ENCODE measurements around the gene CFAP46. TPM values are rescaled to one million over a fixed set of nuclear protein-coding genes. Genes with fewer than 3 reads are reported as not detected.

The CFAP46 gene
- polyA plus RNA-seq, 3 donors from 2014 or later: not detected

- Mint-ChIP-seq H3K4me3 (no peak overlapping the region), H3K4me1 (no peaks in the 10 kb centered on the region), H3K9me3 (no peaks in the 10 kb centered on the region), H3K27me3 (ENCODE audit: low read depth in 3 of 3) (peaks cover 0 to 3% (median 2%) of the 10 kb centered on the region in 3 donors), H3K27ac (no peak overlapping the region), H3K36me3 (no peaks in the 10 kb centered on the region)
- no peak for DNase-seq
Measured at GRCh38 chr10:132813001-132813401, 129.4 kb downstream of the CFAP46 start.

- no peaks in the 10 kb centered on the region for H3K36me3 Mint-ChIP-seq
- H3K4me3 Mint-ChIP-seq: no peak overlapping the region
- peaks cover 0 to 3% (median 2%) of the 10 kb centered on the region in 3 donors for H3K27me3 Mint-ChIP-seq (ENCODE audit: low read depth in 3 of 3)
- H3K9me3 Mint-ChIP-seq: no peaks in the 10 kb centered on the region
- H3K4me1 Mint-ChIP-seq: no peaks in the 10 kb centered on the region
- no peak for DNase-seq
- no peak overlapping the region for H3K27ac Mint-ChIP-seq
Measured at GRCh38 chr10:132812520-132812919, 129.8 kb downstream of the CFAP46 start.

DNA sequence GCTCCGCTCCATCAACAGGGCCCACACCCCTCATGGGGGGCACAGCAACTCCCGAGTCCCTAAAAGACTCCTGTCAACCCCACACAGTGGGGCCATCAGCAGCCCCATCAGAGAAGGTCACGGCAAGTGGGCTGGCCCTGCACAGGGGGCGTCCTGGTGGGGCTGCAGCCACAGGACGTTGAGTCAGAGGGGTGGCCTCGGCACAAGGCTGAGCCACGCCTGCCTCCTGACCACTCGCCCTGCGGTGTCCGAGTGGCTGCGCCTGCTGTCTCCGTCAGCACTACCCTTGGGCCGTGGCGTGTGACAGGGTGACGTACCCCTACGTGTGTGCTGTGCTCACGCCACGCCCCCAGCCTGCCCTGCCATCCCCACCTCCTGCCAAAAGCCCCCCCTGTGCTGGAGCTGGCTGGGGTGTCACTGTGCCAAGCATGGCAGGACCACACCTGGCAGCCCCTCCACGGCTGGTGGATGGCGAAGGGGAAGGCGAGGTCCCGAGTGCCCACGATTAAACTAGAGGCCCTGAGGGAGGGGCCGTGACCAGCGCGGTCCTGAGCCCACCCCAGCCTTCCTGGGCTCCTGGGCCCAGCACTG, 130.4 kb downstream of the CFAP46 start:
- Mint-ChIP-seq H3K9me3 (no peaks in the 10 kb centered on the region), H3K36me3 (no peaks in the 10 kb centered on the region), H3K27ac (no peak overlapping the region), H3K4me1 (no peaks in the 10 kb centered on the region), H3K27me3 (ENCODE audit: low read depth in 3 of 3) (peaks cover 0 to 3% (median 2%) of the 10 kb centered on the region in 3 donors), H3K4me3 (no peak overlapping the region)
- no peak for DNase-seq

GRCh38 chr10:132810807-132811700, 131.3 kb downstream of the CFAP46 start:
- DNase-seq: no peak
- Mint-ChIP-seq H3K9me3 (no peaks in the 10 kb centered on the region), H3K36me3 (no peaks in the 10 kb centered on the region), H3K27ac (no peak overlapping the region), H3K27me3 (ENCODE audit: low read depth in 3 of 3) (peaks cover 0 to 3% (median 2%) of the 10 kb centered on the region in 3 donors), H3K4me3 (no peak overlapping the region), H3K4me1 (no peaks in the 10 kb centered on the region)

GRCh38 chr10:132810141-132810806, 132.1 kb downstream of the CFAP46 start:
- Mint-ChIP-seq H3K27ac (no peak overlapping the region), H3K4me1 (no peaks in the 10 kb centered on the region), H3K9me3 (no peaks in the 10 kb centered on the region), H3K27me3 (ENCODE audit: low read depth in 3 of 3) (peaks cover 0 to 3% (median 2%) of the 10 kb centered on the region in 3 donors), H3K36me3 (no peaks in the 10 kb centered on the region), H3K4me3 (no peak overlapping the region)
- no peak for DNase-seq

GRCh38 chr10:132809232-132810140, 132.9 kb downstream of the CFAP46 start:
- no peaks in the 10 kb centered on the region for H3K36me3 Mint-ChIP-seq
- no peak overlapping the region for H3K4me3 Mint-ChIP-seq
- H3K9me3 Mint-ChIP-seq: no peaks in the 10 kb centered on the region
- H3K4me1 Mint-ChIP-seq: no peaks in the 10 kb centered on the region
- peaks cover 0 to 3% (median 2%) of the 10 kb centered on the region in 3 donors for H3K27me3 Mint-ChIP-seq (ENCODE audit: low read depth in 3 of 3)
- DNase-seq: no peak
- H3K27ac Mint-ChIP-seq: no peak overlapping the region

DNA sequence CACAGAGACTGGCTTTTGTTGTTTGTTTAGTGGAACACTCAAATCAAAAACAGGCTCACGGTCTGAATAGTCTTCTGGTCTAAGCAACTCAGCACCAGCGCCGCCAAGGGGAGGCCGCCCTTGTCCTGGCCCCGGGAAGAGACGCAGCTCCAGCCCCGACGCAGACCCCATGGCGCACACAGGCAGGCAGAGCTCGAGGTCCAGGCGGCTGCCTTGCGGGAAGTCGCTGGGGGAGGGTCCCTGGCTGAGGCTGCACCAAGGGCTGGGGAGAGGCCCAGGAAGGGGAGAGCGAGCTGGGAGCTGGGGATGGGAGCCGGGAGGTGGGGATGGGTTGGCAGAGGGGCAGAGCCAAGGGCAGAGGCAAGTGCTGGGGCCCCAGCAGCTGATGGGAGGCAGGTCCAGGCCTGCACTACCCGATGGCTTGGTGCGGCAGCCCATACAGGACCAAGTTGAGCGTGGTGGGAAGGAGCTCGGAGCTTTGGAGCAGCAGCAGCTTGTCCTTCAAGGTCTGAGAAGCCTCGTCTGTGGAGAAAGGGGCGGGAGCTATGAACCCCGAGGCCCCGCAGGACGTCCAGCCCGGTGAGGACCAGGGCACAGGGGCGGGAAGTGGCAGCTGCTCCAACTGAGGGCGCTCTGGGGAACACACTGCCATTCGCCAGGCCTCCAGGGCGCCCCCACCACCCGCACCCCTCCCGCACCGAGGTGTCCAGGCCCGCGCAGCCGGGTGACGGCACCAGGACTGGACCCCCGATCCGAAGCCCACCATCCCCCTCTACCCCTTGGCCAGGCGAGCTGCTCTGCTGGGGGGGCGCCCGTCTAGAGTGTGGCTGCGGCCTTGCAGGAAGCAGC, 133.8 kb downstream of the CFAP46 start:
- DNase-seq: no peak
- no peak overlapping the region for H3K27ac Mint-ChIP-seq
- peaks cover 0 to 3% (median under 1%) of the 10 kb centered on the region in 3 donors for H3K27me3 Mint-ChIP-seq (ENCODE audit: low read depth in 3 of 3)
- H3K36me3 Mint-ChIP-seq: no peaks in the 10 kb centered on the region
- H3K4me3 Mint-ChIP-seq: no peak overlapping the region
- no peaks in the 10 kb centered on the region for H3K4me1 Mint-ChIP-seq
- no peaks in the 10 kb centered on the region for H3K9me3 Mint-ChIP-seq

GRCh38 chr10:132807621-132808049, 134.7 kb downstream of the CFAP46 start:
- DNase-seq: no peak
- Mint-ChIP-seq H3K4me1 (no peaks in the 10 kb centered on the region), H3K36me3 (no peaks in the 10 kb centered on the region), H3K9me3 (no peaks in the 10 kb centered on the region), H3K27ac (no peak overlapping the region), H3K27me3 (ENCODE audit: low read depth in 3 of 3) (peaks cover 0 to 3% (median 0%) of the 10 kb centered on the region in 3 donors), H3K4me3 (no peak overlapping the region)

DNA sequence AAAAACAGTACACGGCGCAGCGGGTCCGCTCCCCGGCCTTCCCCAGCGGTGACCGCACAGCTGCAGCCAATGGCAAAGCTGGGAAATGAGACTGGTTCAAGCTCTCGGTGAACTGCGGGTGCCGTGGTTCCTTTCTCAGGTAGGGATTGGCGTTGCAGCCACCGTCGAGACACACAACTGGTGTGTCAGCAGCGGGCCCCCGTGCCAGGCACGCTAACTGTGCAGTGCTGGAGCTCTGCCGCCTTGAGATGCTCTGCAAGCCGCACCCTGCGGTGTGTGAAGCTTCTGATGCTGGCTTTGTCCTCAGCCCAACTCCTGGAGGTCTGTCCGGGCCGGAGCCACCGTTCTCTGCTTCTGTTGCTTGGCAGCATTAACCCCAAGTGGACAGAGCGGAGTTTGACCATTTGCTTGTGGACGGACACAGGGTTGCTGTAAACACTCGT, 135.8 kb downstream of the CFAP46 start:
- no peak for DNase-seq
- H3K36me3 Mint-ChIP-seq: no peaks in the 10 kb centered on the region
- no peak overlapping the region for H3K4me3 Mint-ChIP-seq
- H3K27ac Mint-ChIP-seq: no peak overlapping the region
- no peaks in the 10 kb centered on the region for H3K4me1 Mint-ChIP-seq
- H3K27me3 Mint-ChIP-seq (ENCODE audit: low read depth in 3 of 3): peaks cover 0 to 3% (median 0%) of the 10 kb centered on the region in 3 donors
- no peaks in the 10 kb centered on the region for H3K9me3 Mint-ChIP-seq

GRCh38 chr10:132806110-132806509, 136.3 kb downstream of the CFAP46 start:
- Mint-ChIP-seq H3K27ac (no peak overlapping the region), H3K36me3 (no peaks in the 10 kb centered on the region), H3K27me3 (ENCODE audit: low read depth in 3 of 3) (peaks cover 0 to 3% (median 0%) of the 10 kb centered on the region in 3 donors), H3K9me3 (no peaks in the 10 kb centered on the region), H3K4me1 (no peaks in the 10 kb centered on the region), H3K4me3 (no peak overlapping the region)
- no peak for DNase-seq

DNA sequence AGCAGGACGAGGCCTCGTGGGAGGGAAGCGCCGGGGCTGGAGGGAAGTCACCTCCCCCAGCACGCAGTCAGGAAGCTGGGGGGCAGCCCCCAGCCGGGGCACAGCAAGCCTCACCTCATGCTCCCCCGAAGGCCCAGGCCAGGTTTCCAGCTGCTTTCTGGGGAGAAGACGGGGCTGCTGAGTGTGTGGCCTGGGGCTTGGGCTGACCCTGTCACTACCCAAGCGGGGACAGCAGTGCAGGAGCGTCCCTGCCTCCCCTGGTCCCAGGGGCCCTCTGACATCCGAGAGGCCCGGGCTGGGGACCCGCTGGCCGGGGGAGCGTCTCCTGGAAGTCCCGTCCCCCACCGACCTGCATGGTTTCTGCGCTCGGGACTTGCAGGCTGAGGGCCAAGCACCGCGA, 136.8 kb downstream of the CFAP46 start:
- H3K9me3 Mint-ChIP-seq: no peaks in the 10 kb centered on the region
- H3K4me3 Mint-ChIP-seq: no peak overlapping the region
- no peaks in the 10 kb centered on the region for H3K4me1 Mint-ChIP-seq
- peaks cover 0 to 3% (median 0%) of the 10 kb centered on the region in 3 donors for H3K27me3 Mint-ChIP-seq (ENCODE audit: low read depth in 3 of 3)
- no peak for DNase-seq
- no peak overlapping the region for H3K27ac Mint-ChIP-seq
- H3K36me3 Mint-ChIP-seq: no peaks in the 10 kb centered on the region

GRCh38 chr10:132804785-132805426, 137.5 kb downstream of the CFAP46 start:
- H3K4me1 Mint-ChIP-seq: no peaks in the 10 kb centered on the region
- no peak overlapping the region for H3K27ac Mint-ChIP-seq
- H3K4me3 Mint-ChIP-seq: no peak overlapping the region
- DNase-seq: no peak
- H3K9me3 Mint-ChIP-seq: no peaks in the 10 kb centered on the region
- H3K36me3 Mint-ChIP-seq: no peaks in the 10 kb centered on the region
- H3K27me3 Mint-ChIP-seq (ENCODE audit: low read depth in 3 of 3): no peaks in the 10 kb centered on the region
